MM.1S (cell line): Measurements from ENCODE around the gene SHQ1.

Experiments
- DNase-seq: peaks from one replicate; pipeline ENCODE4 v3.0.0-alpha.2; 2015
- H2AFZ ChIP-seq: fragments of 300-600 bp; sonication (generic); 2 replicates; pipeline ENCODE4 v1.6.0; 2016; ENCODE audit warnings: antibody characterized with exemption, low read length
- H3F3A ChIP-seq: fragments of 300-600 bp; sonication (generic); 2 replicates; pipeline ENCODE4 v1.6.1; 2016; ENCODE audit warnings: mild to moderate bottlenecking, antibody characterized with exemption, low read length, moderate library complexity, mixed read lengths; ENCODE audit not compliant: insufficient read depth
- H3K27ac ChIP-seq: fragments of 300-600 bp; sonication (generic); 2 replicates; pipeline ENCODE4 v1.5.1; 2016; ENCODE audit warnings: mild to moderate bottlenecking, low read length
- H3K27me3 ChIP-seq: fragments of 300-600 bp; sonication (generic); replicated peaks from 2 replicates; pipeline ENCODE4 v1.6.0; 2016; ENCODE audit warnings: low read length; ENCODE audit not compliant: insufficient read depth
- H3K36me3 ChIP-seq: fragments of 300-600 bp; sonication (generic); replicated peaks from 2 replicates; pipeline ENCODE4 v1.6.1; 2016; ENCODE audit warnings: mild to moderate bottlenecking, low read length, mixed read lengths; ENCODE audit not compliant: insufficient read depth
- H3K4me1 ChIP-seq: fragments of 300-600 bp; sonication (generic); 2 replicates; pipeline ENCODE4 v1.6.1; 2016; ENCODE audit warnings: low read length, mixed read lengths
- H3K4me2 ChIP-seq: fragments of 300-600 bp; sonication (generic); 2 replicates; pipeline ENCODE4 v1.6.0; 2016; ENCODE audit warnings: low read depth, low read length
- H3K4me3 ChIP-seq: fragments of 300-600 bp; sonication (generic); 2 replicates; pipeline ENCODE4 v1.5.1; 2016; ENCODE audit warnings: low read length, mixed read lengths
- H3K79me2 ChIP-seq: fragments of 300-600 bp; sonication (generic); 2 replicates; pipeline ENCODE4 v1.6.1; 2016; ENCODE audit warnings: mixed run types, low read length, mixed read lengths
- H3K9ac ChIP-seq: fragments of 300-600 bp; sonication (generic); 2 replicates; pipeline ENCODE4 v1.6.1; 2016; ENCODE audit warnings: low read length, mixed read lengths
- H3K9me2 ChIP-seq: fragments of 300-600 bp; sonication (generic); replicated peaks from 2 replicates; pipeline ENCODE4 v1.6.1; 2016; ENCODE audit warnings: mild to moderate bottlenecking, low read length, mixed read lengths; ENCODE audit not compliant: insufficient read depth
- H3K9me3 ChIP-seq: fragments of 300-600 bp; sonication (generic); replicated peaks from 2 replicates; pipeline ENCODE4 v1.6.1; 2016; ENCODE audit warnings: mild to moderate bottlenecking, low read length, mixed read lengths; ENCODE audit not compliant: insufficient read depth
- H4K20me1 ChIP-seq: fragments of 300-600 bp; sonication (generic); 2 replicates; pipeline ENCODE4 v1.6.1; 2016; ENCODE audit warnings: mild to moderate bottlenecking, low read length, moderate library complexity, mixed read lengths; ENCODE audit not compliant: insufficient read depth
- CTCF ChIP-seq: fragments of 300-600 bp; sonication (generic); IDR thresholded peaks from 2 replicates; pipeline ENCODE4 v1.5.1; 2016; ENCODE audit warnings: antibody characterized with exemption, low read length, mixed read lengths
- EZH2 ChIP-seq: fragments of 300-600 bp; sonication (generic); optimal IDR thresholded peaks from 2 replicates; pipeline ENCODE3; 2017; ENCODE audit warnings: low read depth, mild to moderate bottlenecking, antibody characterized with exemption, low read length, mixed read lengths
- EZH2phosphoT487 ChIP-seq: fragments of 300-600 bp; sonication (generic); IDR thresholded peaks from 2 replicates; pipeline ENCODE4 v1.6.1; 2018; ENCODE audit warnings: antibody characterized with exemption, low read length

The SHQ1 gene

GRCh38 chr3:72722930-72723726, 125.1 kb downstream of the SHQ1 start:
- H3F3A ChIP-seq, result no peaks in the 10 kb centered on the region
- TF ChIP-seq EZH2 (no peak), EZH2phosphoT487 (no peak), CTCF (no peak)
- H3K9me3 ChIP-seq, result no peaks in the 10 kb centered on the region
- H3K36me3 ChIP-seq, result no peaks in the 10 kb centered on the region
- no peaks in the 10 kb centered on the region for H4K20me1 ChIP-seq
- H3K27ac ChIP-seq, result no peak overlapping the region
- H3K9me2 ChIP-seq, result no peaks in the 10 kb centered on the region
- no peak overlapping the region for H2AFZ ChIP-seq
- H3K4me2 ChIP-seq, result no peak overlapping the region
- no peaks in the 10 kb centered on the region for H3K79me2 ChIP-seq
- DNase-seq, result no peak
- H3K9ac ChIP-seq, result no peak overlapping the region
- no peaks in the 10 kb centered on the region for H3K4me1 ChIP-seq
- no peak overlapping the region for H3K4me3 ChIP-seq
- no peaks in the 10 kb centered on the region for H3K27me3 ChIP-seq

GRCh38 chr3:72721683-72722381, 126.4 kb downstream of the SHQ1 start:
- no peaks in the 10 kb centered on the region for H3K9me3 ChIP-seq
- no peaks in the 10 kb centered on the region for H3K27me3 ChIP-seq
- H3K4me1 ChIP-seq, result no peaks in the 10 kb centered on the region
- H3K9ac ChIP-seq, result no peak overlapping the region
- no peaks in the 10 kb centered on the region for H3K9me2 ChIP-seq
- DNase-seq, result no peak
- no peaks in the 10 kb centered on the region for H3K79me2 ChIP-seq
- H3K4me3 ChIP-seq, result no peak overlapping the region
- no peak overlapping the region for H2AFZ ChIP-seq
- H3K27ac ChIP-seq, result no peak overlapping the region
- H3K4me2 ChIP-seq, result no peak overlapping the region
- no peaks in the 10 kb centered on the region for H3F3A ChIP-seq
- no peaks in the 10 kb centered on the region for H4K20me1 ChIP-seq
- no peaks in the 10 kb centered on the region for H3K36me3 ChIP-seq
- TF ChIP-seq EZH2phosphoT487, result no peak
- no peak for TF ChIP-seq EZH2
- no peak for TF ChIP-seq CTCF

GRCh38 chr3:72720566-72720965, 127.7 kb downstream of the SHQ1 start:
- no peak overlapping the region for H2AFZ ChIP-seq
- H3K27ac ChIP-seq, result no peak overlapping the region
- no peak for TF ChIP-seq EZH2phosphoT487
- no peak for TF ChIP-seq EZH2
- no peak for TF ChIP-seq CTCF
- no peak overlapping the region for H3K9ac ChIP-seq
- H3K4me3 ChIP-seq, result no peak overlapping the region
- no peaks in the 10 kb centered on the region for H3F3A ChIP-seq
- no peaks in the 10 kb centered on the region for H3K27me3 ChIP-seq
- no peaks in the 10 kb centered on the region for H3K36me3 ChIP-seq
- H3K9me3 ChIP-seq, result no peaks in the 10 kb centered on the region
- no peaks in the 10 kb centered on the region for H4K20me1 ChIP-seq
- H3K4me2 ChIP-seq, result no peak overlapping the region
- H3K79me2 ChIP-seq, result no peaks in the 10 kb centered on the region
- H3K4me1 ChIP-seq, result no peaks in the 10 kb centered on the region
- no peaks in the 10 kb centered on the region for H3K9me2 ChIP-seq
- no peak for DNase-seq
